ENCODE results near the gene LRRFIP1. TPM values are rescaled to one million over a fixed set of nuclear protein-coding genes. Genes with fewer than 3 reads are reported as not detected.

The LRRFIP1 gene
- total and polyA plus RNA-seq, 2 of the 13 experiments (the other 11 are each of a cell fraction or from before 2014, with no cell fraction given): 15.9 to 40.5 TPM

DNA sequence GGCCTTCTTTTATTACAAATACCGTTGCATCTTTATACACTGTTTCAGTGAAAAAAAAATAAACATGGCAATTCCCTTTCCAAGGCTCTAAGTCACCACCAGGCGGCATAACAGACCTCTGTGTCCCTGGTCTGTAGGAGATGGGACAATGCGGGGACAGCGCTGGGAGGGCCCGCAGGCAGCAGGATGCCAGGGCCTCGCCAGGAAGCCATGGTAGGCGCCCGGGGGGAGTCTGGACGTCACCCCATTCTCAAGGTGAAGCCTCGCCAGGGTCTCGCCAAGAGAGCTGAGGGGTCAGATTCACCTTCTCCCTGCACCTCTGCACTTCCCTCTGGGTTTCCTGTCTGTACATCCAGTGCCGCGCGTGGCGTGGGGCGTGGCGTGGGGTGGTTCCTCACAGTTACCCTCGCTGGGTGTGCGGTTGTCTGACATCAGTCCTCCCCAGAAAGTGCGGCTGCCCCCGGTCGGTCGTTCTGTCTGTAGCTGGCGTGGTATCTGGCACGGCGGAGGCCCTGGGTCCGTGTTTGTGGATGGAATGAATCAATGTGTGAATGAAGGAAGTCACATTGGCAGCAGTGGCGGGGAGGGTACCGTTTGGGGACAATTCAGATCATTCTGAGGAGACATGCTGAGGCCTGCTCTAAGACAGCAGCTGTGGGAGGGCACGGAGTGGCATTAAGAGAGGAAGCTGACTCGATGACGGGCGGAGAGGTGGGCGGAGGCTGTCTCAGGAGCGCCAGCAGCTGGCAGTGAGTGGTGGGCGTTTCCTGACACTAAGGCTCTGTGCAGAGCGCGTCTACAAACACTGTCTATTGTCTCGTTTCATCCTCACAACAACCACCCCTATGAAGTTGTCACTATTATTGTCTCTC is 46.0 kb downstream of the LRRFIP1 start:
- H3K4me2 ChIP-seq (ENCODE audit: low read depth, low read length): no peak overlapping the region
- peaks cover 80% of the 10 kb centered on the region for H3K4me1 ChIP-seq (ENCODE audit: insufficient read depth, low read length)
- H3K9me3 ChIP-seq (ENCODE audit: low read length): no peaks in the 10 kb centered on the region
- H3K79me2 ChIP-seq (ENCODE audit: insufficient read depth, low read length): no peaks in the 10 kb centered on the region
- CTCF ChIA-PET (ENCODE audit: low intra/inter-chr PET ratio, low total read pairs): interaction anchor here (1.0 to 5.5 kb wide), 4 partner anchors 12 to 101 kb away, joined by 4 to 107 read pairs (median 14); no protein-coding TSS in a partner anchor
- intact Hi-C loops (cut with micrococcal nuclease; ENCODE audit: unreplicated experiment): loop anchor here (1.0 to 2.0 kb wide), 2 partner anchors 69 to 72 kb away; no protein-coding TSS in a partner anchor
- no peak overlapping the region for H2AFZ ChIP-seq (ENCODE audit: low read length)
- DNase-seq (ENCODE audit: low spot score) (peak; percentile 74), ATAC-seq (peak; percentile 79), FAIRE-seq (no peak)
- WGBS (ENCODE audit: low lambda C conversion rate): 68% methylated on average over 38 of the region's 39 CpGs
- H4K20me1 ChIP-seq (ENCODE audit: insufficient read depth, low read length): no peaks in the 10 kb centered on the region
- POLR2A ChIA-PET: interaction anchor here (0.9 to 1.7 kb wide), 2 partner anchors 12 to 70 kb away, joined by 3 read pairs; no protein-coding TSS in a partner anchor
- in situ Hi-C loops (cut with HindIII; ENCODE audit: extremely low pct_ligation_motif_present, low pct_unique_long_range_greater_than_20kb): loop anchor here (5.0 kb wide), 2 partner anchors 69 to 91 kb away; no protein-coding TSS in a partner anchor
- no peaks in the 10 kb centered on the region for H3K27me3 ChIP-seq (ENCODE audit: control insufficient read depth in 1 of 2, insufficient read depth in 2 of 2, low read length in 2 of 2)
- BruUV-seq (replicated peaks): no TSS peak
- no peak overlapping the region; a peak in 1 of 6 replicates for H3K4me3 ChIP-seq (replicated peaks in 1 of 3; ENCODE audit: insufficient read depth in 1 of 3, low read depth in 2 of 3, low read length in 3 of 3)
- no peaks in the 10 kb centered on the region for H3K36me3 ChIP-seq (replicated peaks in 1 of 2; ENCODE audit: control insufficient read depth in 1 of 2, insufficient read depth in 2 of 2, low read length in 2 of 2)
- H3K27ac ChIP-seq (ENCODE audit: extremely low read length, insufficient read depth, low read length): no peak overlapping the region
- no peak overlapping the region for H3K9ac ChIP-seq (ENCODE audit: insufficient read depth, low read depth, low read length)
- TF ChIP-seq NRL (CRISPR knock-in tag; IDR thresholded peaks at IDR 0.05; ENCODE audit: borderline replicate concordance) (peak; percentile 9; the same call in 1 of the 2 replicates), ZNF557 (CRISPR knock-in tag; IDR thresholded peaks at IDR 0.05) (no peak), ZNF616 (CRISPR knock-in tag; IDR thresholded peaks at IDR 0.05; ENCODE audit: low read depth) (no peak), ZNF350 (CRISPR knock-in tag; IDR thresholded peaks at IDR 0.05; ENCODE audit: borderline replicate concordance, low read depth) (no peak), NPAS2 (CRISPR knock-in tag; IDR thresholded peaks at IDR 0.05; ENCODE audit: borderline replicate concordance) (no peak), ZNF598 (CRISPR knock-in tag; IDR thresholded peaks at IDR 0.05; ENCODE audit: borderline replicate concordance) (0 out of 2 replicates have a peak, but pooled peaks have one; percentile 19), ZNF660 (CRISPR knock-in tag; IDR thresholded peaks at IDR 0.05; ENCODE audit: borderline replicate concordance, low read depth) (no peak), ZFP36 (IDR thresholded peaks at IDR 0.05; ENCODE audit: borderline replicate concordance, low read depth, low read length, partially characterized antibody) (no peak), ZNF788 (CRISPR knock-in tag; IDR thresholded peaks at IDR 0.05; ENCODE audit: borderline replicate concordance) (no peak; the same call in 1 of the 2 replicates), TEAD3 (CRISPR knock-in tag; optimal IDR thresholded peaks at IDR 0.05; ENCODE audit: borderline replicate concordance) (peak; percentile 54), HNF4G (IDR thresholded peaks at IDR 0.05; ENCODE audit: borderline replicate concordance, low read depth, low read length) (no peak), HNF4G (CRISPR knock-in tag; IDR thresholded peaks at IDR 0.05; ENCODE audit: borderline replicate concordance, low read depth) (no peak), NFE2L1 (CRISPR knock-in tag; IDR thresholded peaks at IDR 0.05; ENCODE audit: borderline replicate concordance) (no peak), TCF12 (IDR thresholded peaks at IDR 0.05) (no peak), TCF12 (CRISPR knock-in tag; IDR thresholded peaks at IDR 0.05) (no peak)
- TF ChIP-seq, protein P1, sequence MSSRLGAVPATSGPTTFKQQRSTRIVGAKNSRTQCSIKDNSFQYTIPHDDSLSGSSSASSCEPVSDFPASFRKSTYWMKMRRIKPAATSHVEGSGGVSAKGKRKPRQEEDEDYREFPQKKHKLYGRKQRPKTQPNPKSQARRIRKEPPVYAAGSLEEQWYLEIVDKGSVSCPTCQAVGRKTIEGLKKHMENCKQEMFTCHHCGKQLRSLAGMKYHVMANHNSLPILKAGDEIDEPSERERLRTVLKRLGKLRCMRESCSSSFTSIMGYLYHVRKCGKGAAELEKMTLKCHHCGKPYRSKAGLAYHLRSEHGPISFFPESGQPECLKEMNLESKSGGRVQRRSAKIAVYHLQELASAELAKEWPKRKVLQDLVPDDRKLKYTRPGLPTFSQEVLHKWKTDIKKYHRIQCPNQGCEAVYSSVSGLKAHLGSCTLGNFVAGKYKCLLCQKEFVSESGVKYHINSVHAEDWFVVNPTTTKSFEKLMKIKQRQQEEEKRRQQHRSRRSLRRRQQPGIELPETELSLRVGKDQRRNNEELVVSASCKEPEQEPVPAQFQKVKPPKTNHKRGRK (CRISPR knock-in tag; IDR thresholded peaks at IDR 0.05): no peak
- TF ChIP-seq, protein P2, sequence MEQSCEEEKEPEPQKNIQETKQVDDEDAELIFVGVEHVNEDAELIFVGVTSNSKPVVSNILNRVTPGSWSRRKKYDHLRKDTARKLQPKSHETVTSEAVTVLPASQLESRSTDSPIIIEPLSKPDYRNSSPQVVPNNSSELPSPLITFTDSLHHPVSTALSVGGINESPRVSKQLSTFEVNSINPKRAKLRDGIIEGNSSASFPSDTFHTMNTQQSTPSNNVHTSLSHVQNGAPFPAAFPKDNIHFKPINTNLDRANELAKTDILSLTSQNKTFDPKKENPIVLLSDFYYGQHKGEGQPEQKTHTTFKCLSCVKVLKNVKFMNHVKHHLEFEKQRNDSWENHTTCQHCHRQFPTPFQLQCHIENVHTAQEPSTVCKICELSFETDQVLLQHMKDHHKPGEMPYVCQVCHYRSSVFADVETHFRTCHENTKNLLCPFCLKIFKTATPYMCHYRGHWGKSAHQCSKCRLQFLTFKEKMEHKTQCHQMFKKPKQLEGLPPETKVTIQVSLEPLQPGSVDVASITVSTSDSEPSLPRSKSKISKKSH (CRISPR knock-in tag; IDR thresholded peaks at IDR 0.05; ENCODE audit: borderline replicate concordance): no peak
- TF ChIP-seq, protein P3, sequence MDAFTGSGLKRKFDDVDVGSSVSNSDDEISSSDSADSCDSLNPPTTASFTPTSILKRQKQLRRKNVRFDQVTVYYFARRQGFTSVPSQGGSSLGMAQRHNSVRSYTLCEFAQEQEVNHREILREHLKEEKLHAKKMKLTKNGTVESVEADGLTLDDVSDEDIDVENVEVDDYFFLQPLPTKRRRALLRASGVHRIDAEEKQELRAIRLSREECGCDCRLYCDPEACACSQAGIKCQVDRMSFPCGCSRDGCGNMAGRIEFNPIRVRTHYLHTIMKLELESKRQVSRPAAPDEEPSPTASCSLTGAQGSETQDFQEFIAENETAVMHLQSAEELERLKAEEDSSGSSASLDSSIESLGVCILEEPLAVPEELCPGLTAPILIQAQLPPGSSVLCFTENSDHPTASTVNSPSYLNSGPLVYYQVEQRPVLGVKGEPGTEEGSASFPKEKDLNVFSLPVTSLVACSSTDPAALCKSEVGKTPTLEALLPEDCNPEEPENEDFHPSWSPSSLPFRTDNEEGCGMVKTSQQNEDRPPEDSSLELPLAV (CRISPR knock-in tag; conservative IDR thresholded peaks at IDR 0.05; ENCODE audit: low read depth): no peak

Data from HepG2 (cell line).